Activated T-cell treated with anti-CD3 and anti-CD28 coated beads for 48 hours (primary cell): ENCODE results near the gene COX20.

ENCODE experiments used
- DNase-seq: peaks from one replicate; pipeline ENCODE4 v3.0.0-alpha.2; 2020; ENCODE audit warnings: low read depth

Gene COX20

GRCh38 chr1:244851546-244852231 is 16.2 kb downstream of the COX20 start:
- no peak for DNase-seq

- DNase-seq, result no peak
Measured at GRCh38 chr1:244852694-244853093, 17.2 kb downstream of the COX20 start.

GRCh38 chr1:244854166-244854565 is 18.7 kb downstream of the COX20 start:
- no peak for DNase-seq

GRCh38 chr1:244854865-244855578 is 19.6 kb downstream of the COX20 start:
- no peak for DNase-seq

GRCh38 chr1:244857761-244858160 is 22.3 kb downstream of the COX20 start:
- no peak for DNase-seq

GRCh38 chr1:244858357-244858756 is 22.9 kb downstream of the COX20 start:
- DNase-seq, result no peak

- DNase-seq, result no peak
Measured at GRCh38 chr1:244860078-244860477, 24.6 kb downstream of the COX20 start.

GRCh38 chr1:244860914-244861610 is 25.6 kb downstream of the COX20 start:
- no peak for DNase-seq

- DNase-seq, result no peak
Measured at GRCh38 chr1:244861683-244862082, 26.2 kb downstream of the COX20 start.

- no peak for DNase-seq
Measured at GRCh38 chr1:244862354-244862698, 26.9 kb downstream of the COX20 start.

GRCh38 chr1:244862699-244863490 is 27.4 kb downstream of the COX20 start:
- peak; percentile 97 for DNase-seq

GRCh38 chr1:244863491-244864252 is 28.2 kb downstream of the COX20 start:
- DNase-seq, result peak; percentile 20

- DNase-seq, result peak; percentile 98
Measured at GRCh38 chr1:244864253-244865027, 29.0 kb downstream of the COX20 start, which contains the start of gene HNRNPU. HNRNPU (minus strand) TSS chr1:244864543; CDS start chr1:244864307, 236 bp downstream.

GRCh38 chr1:244865028-244865371 is 29.5 kb downstream of the COX20 start:
- no peak for DNase-seq

GRCh38 chr1:244865820-244866219 is 30.4 kb downstream of the COX20 start:
- no peak for DNase-seq

GRCh38 chr1:244866355-244866754 is 30.9 kb downstream of the COX20 start:
- DNase-seq, result no peak

GRCh38 chr1:244868484-244869363 is 33.3 kb downstream of the COX20 start:
- no peak for DNase-seq

GRCh38 chr1:244869364-244869827 is 33.9 kb downstream of the COX20 start:
- no peak for DNase-seq

GRCh38 chr1:244869950-244870349 is 34.5 kb downstream of the COX20 start:
- no peak for DNase-seq
